PC-9 (cell line): Measurements from ENCODE around the gene MVD.

ENCODE experiments used
- CTCF ChIP-seq: fragments of 200-600 bp; sonication (generic); conservative IDR thresholded peaks from 2 replicates; pipeline ENCODE4 v1.6.1; 2017; ENCODE audit warnings: mixed run types, antibody characterized with exemption, mild to moderate bottlenecking, moderate library complexity
- EZH2 ChIP-seq: fragments of 200-600 bp; sonication (generic); IDR thresholded peaks from 2 replicates; pipeline ENCODE4 v1.8.0; 2017; ENCODE audit warnings: antibody characterized with exemption, low read depth

- no peak for TF ChIP-seq CTCF
- no peak for TF ChIP-seq EZH2
These were observed 37.8 kb downstream of the MVD start for GRCh38 chr16:88624977-88625576.
